DMS79 (cell line): Measurements from ENCODE around the gene SMARCB1.

Experiments used
- DNase-seq: peaks from one replicate; lab custom pipeline; 2025; lab: John Stamatoyannopoulos, UW

SMARCB1 gene

GRCh38 chr22:23762842-23763578, 23.8 kb upstream of the SMARCB1 start, which contains the start of gene C22orf15:
C22orf15 (plus strand) TSS chr22:23762990; CDS start chr22:23763307, 317 bp downstream.
- DNase-seq: no peak

- no peak for DNase-seq
Observed at GRCh38 chr22:23763579-23763945, 23.2 kb upstream of the SMARCB1 start.

DNA sequence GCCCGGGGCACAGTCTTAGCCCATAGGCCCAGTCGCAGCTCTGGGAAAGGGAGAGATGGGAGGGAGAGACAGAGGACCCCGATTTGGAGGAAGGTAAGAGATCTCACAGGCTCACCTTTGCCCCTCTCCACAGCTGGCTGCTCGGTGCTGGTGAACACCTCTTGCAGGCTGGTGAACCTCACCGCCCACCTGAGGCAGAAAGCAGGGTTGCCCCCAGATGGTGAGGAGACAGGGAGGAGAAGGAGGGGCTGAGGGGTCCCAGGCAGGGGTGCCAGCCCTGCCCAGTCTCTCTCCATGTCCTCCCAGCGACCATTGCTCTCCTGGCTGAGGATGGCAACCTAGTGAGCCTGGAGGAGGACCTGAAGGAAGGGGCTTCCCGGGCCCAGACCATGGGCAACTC, 22.8 kb upstream of the SMARCB1 start:
- no peak for DNase-seq

DNA sequence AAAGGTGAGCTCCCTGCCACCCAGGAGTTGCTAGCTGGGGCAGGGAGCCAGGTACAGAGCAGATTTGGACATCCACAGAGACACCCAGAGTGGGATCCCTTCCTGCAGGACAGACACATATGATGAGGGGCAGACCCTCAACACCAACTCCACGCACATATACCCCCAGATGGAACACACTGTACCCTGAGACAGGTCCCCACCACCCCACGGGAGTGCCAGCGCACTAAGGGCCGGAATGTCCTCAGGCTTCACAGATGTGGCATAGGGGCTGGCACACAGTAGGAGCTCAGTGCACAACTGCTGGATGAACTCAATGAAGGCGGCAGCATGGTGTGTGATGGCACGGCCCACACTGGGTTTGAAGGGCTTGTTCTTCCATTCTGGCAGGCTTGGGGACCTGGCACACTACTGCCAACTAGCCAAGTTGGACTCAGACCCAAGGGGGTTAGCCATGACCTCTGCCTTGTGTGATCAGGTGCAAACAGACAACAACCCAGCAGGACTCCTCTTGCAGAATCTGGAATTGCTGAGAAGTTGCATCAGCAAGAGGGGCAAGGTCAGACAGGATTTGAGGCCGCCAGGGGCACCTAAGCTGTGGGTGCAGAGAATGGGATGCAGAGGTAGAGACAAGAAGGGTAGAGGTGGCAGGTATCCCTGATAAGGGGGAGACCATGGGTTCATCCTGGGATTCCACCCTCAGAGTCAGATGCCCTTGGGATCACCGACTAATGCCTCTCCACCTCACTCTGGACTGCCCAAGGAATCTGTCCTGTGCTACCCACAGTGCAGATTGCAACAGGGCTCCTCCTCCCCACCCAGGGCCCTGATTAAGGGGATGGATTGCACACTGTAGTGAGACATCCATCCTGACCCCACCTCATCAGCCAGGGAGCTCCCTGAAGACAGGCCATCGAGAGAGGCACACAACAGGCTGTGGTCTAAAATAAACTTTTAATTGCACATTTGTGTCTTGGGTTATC, 21.6 kb upstream of the SMARCB1 start:
- DNase-seq: no peak

DNA sequence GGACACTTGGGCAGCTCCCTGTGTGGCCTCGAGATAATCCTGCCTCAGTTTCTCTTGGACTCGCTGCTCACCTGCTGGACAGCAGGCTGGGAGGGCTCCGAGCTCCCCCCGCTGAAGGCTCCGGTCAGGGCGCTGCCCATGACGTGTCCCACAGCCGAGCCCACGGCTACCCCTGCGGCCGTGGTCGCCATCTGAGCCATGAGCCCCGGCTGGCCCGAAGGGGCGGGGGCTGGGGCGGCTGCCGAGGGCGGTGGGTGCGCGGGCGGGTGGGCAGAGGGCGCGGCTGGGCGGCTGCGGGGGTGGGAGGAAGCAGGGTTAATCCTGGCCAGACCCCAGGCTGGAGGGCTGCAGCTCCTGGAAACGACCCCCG, 19.5 kb upstream of the SMARCB1 start:
- no peak for DNase-seq

DNA sequence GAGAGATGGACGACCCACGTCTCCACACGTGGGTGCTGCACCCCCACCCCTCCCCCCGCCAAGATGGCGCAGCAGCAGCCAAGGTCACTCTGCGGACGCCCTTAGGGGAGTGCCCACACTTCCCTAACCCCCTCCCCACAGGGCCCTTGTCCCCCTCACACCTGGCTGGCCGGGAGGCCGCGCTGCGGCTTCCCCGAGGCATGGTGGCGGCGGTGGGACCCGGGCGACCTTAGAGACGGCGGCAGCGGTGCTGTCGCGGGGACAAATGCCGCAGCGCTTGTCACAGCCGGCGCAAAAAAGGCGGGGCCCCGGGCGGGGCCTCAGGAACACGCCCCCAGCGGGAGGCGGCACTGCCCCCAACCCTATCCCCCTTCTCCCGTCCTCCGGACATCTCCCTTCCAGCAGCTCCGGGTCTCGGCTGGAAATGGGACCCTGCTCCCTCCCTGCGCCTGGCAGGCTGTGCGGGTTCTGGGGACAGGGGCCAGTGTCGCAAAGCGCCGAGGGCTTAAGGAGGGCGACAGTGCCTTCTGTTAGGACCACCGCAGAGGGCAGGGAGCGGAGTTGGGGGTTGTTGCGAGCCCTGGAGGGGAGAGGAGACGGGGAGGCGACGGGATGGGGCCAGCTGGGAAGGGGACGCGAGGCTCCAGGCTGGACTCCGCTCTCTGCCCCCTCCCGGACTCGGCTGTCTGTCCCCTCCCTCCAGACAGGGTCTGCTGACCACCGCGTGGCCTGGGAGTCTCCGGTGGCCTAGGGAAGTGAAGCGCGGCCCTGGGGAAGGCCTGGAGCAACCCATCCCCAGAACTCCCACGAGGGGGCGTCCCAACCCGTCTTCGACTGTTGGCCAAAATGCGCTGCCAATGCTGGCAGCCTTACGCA, 18.9 kb upstream of the SMARCB1 start, which contains the start of gene CHCHD10:
TSS of gene CHCHD10 (minus strand) at position 300 of the 876 bp plus-strand sequence. CDS start at position 202, 98 bp downstream.
- DNase-seq: peak; percentile 30

GRCh38 chr22:23769321-23769965, 17.3 kb upstream of the SMARCB1 start:
- no peak for DNase-seq

GRCh38 chr22:23772315-23772648, 14.5 kb upstream of the SMARCB1 start:
- no peak for DNase-seq

DNA sequence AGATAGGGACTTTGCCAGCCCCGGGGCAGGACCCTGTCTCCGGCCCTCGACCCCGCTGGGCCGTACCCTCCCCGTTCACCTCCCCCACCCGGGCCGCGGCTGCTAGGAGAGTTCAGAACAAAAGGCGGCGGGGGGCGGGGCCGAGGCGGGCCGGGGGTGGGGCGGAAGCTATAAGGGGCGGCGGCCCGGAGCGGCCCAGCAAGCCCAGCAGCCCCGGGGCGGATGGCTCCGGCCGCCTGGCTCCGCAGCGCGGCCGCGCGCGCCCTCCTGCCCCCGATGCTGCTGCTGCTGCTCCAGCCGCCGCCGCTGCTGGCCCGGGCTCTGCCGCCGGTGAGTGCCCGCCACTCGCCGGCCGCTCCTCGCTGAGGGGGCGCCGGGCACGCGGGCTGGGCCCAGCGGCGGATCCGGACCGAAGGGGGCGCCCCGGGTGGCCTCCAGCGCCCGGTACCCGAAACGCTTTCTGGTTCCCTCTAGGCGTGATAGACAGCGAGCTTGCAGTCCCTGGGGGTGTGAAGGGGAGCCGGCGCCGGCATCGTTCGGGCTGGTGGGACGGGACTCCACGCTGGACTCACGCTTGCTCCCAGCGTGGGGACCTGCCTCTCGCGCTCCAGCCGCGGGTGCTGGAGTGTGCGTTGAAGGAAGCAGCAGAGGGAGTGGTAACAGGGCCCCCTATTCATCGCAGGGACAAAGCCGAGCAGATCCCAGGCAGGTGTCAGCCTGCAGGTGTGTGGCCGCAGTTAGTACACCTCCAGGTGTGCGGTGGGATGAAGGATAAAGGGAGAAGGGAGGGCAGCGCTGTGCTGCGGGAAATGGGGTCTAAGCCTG, 13.9 kb upstream of the SMARCB1 start, which contains the start of gene MMP11:
TSS of gene MMP11 (plus strand) at position 201 of the 825 bp plus-strand sequence. CDS start at position 223, 22 bp downstream.
- DNase-seq: no peak

GRCh38 chr22:23773483-23774113, 13.2 kb upstream of the SMARCB1 start:
- no peak for DNase-seq

DNA sequence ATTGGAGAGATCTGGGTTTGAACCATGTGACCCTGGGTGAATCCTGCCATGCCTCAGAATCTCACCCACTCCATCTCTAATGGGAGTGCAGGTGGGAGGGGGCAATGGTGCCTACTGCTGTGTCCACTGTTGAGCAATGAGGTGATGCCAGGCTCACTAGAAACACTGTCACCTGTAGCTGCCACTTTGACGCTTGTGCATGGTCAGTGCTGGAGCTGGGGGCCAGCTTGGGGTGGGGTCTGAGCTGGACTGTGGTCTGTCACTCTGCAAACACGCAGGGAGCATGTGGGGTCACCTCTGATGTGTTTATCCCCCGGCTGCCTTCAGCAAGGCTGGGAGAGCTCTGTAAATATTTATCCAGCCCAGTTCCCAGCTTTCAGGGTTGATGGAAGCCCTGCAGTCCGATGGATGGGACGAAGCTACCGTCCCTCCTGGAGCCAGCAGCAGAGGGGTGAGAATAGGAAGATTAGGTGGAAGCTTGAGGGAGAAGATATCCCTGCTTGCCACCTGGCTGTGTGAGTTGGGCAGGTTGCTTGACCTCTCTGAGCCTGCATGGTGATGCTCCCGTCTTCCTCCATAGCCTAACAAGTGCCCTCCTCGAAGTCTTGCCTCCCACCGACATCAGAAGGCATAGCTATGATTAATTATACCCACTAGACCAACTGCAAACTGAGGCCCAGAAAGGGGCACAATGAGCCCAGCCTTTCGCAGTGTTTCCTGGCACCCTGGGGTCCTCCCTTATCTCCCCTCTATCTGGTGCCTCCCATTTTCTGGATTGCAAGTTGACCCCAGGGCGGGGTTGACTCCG, 12.4 kb upstream of the SMARCB1 start:
- no peak for DNase-seq

DNA sequence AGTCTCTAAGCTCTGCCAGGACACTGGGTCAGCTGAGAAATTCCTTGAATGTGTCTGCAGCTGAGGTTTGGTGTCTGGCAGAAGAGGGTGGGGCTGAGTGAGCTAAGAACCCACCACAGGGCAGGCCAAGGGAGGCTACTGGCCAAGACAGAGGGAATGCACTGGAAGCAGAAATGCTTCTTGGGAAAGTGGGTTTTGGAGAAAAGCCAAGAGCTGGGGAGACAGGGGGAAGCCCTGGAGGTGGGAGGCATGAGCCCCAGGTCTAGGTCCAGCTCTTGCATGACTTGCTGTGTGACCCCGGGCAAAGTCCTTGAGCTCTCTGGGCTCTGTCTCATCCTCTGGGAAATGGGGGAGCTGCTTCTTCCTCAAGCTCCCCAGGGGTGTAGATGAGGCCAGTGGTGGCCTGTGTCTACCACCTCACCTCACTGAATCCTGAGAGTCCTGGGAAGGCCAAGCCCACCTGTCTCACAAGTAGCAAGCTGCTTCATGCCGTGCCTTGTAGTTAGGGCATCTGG, 11.8 kb upstream of the SMARCB1 start:
- DNase-seq: no peak

- DNase-seq: no peak
Observed at GRCh38 chr22:23775779-23776375, 10.9 kb upstream of the SMARCB1 start.

GRCh38 chr22:23777776-23778576, 8.8 kb upstream of the SMARCB1 start:
- no peak for DNase-seq

DNA sequence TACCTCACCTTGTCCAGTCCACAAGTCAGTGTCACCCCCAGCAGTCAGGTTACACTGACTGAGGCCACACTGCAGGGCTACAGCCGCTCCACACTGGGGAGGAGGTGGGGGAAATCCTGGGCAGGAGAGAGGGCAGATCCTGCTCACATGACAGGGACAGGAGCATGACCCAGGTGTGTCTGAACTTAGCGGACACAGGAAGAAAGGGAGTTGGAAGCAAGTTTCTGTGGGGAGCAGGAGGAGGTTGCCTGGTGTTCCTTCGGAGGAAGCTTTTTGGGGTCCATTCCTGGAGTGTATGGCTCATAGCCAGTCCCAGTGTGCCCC, 8.2 kb upstream of the SMARCB1 start:
- DNase-seq: no peak

DNA sequence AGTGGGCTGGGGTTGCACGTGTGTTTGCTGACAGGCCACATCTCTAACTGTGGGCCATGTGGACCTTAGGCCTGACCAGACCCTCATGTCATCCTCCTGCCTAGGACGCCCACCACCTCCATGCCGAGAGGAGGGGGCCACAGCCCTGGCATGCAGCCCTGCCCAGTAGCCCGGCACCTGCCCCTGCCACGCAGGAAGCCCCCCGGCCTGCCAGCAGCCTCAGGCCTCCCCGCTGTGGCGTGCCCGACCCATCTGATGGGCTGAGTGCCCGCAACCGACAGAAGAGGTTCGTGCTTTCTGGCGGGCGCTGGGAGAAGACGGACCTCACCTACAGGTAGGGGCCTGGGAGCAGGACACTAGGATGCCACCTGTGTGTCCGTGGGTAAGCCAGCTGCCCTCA, 7.7 kb upstream of the SMARCB1 start:
- no peak for DNase-seq

GRCh38 chr22:23779731-23780130, 7.0 kb upstream of the SMARCB1 start:
- no peak for DNase-seq
